ENCODE results near the gene TRIM52. TPM values are rescaled to one million over a fixed set of nuclear protein-coding genes. Genes with fewer than 3 reads are reported as not detected.

Gene TRIM52
- 6.5 and 9.9 TPM in 2 replicates for total RNA-seq (2014; rRNA removed; shearing (Covaris generic))

GRCh38 chr5:181260720-181261319, at the start of gene TRIM52:
Gene TRIM52 (minus strand): TSS chr5:181261143. CDS start chr5:181260813, 330 bp downstream.

DNA sequence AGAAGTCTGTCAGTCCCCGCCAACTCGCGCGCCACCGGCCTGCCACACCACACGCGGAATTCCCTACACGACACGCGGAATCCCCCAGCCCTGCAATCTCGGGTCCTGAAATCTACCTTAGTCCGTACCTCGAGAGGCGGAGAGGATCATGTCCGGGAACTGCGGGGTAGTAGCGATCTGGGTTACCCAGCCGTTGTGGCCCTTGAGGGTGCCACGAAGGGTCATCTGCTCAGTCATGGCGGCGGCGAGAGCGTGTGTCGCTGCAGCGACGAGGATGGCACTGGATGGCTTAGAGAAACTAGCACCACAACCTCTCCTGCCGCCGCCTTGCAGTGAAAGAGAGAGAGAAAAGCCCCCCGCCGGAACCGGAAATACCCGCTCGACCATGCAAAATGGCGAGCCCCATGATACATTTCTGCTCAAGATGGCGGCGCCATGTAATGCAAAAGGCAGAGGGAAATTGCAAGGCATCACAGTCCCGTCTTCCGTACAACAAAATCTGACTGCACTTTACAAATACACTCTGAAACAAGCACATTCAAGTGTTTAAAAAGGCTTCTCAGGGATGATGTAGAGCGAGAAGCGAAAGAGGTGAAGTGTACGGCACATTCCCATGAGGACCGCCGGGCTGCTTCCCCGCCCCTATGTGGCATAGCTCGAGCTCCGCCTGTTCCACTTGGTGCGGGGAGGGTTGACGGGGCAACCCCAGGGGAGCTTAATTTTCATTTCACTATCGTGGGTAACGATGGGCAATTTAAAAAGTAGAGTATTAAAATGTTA, 17.2 kb downstream of the TRIM52 start, which contains the start of gene RACK1:
RACK1 (minus strand) TSS at position 343 of the 780 bp plus-strand sequence; CDS start at position 237, 106 bp downstream.

GRCh38 chr5:181223058-181223728, 37.8 kb downstream of the TRIM52 start, which contains the start of gene TRIM41:
Gene TRIM41 (plus strand): TSS chr5:181223281. CDS start chr5:181224000, 719 bp downstream.

Small RNA genes lying within 50 kb of the gene (small RNA-seq; reads per million reads assigned to genes)
- gene MIR4638 (not detected), gene RNU6-705P (not detected), gene SNORD95 (not detected), gene SNORD96A (not detected)

Other genes starting within 250 kb of the TRIM52 start
- 1.2 and 1.6 TPM in 2 replicates for gene BTNL9, start 220.9 kb downstream of the TRIM52 start, total RNA-seq (2014; rRNA removed; shearing (Covaris generic))
- gene OR2V1, start 130.0 kb downstream of the TRIM52 start, total RNA-seq (2014; rRNA removed; shearing (Covaris generic)), result not detected in 2 replicates
- not detected in 2 replicates for gene OR2V2, start 113.6 kb downstream of the TRIM52 start, total RNA-seq (2014; rRNA removed; shearing (Covaris generic))
- 11.6 and 16.5 TPM in 2 replicates for gene TRIM7, start 55.9 kb downstream of the TRIM52 start, total RNA-seq (2014; rRNA removed; shearing (Covaris generic))
- 34.2 and 34.6 TPM in 2 replicates for gene TRIM41, start 37.9 kb downstream of the TRIM52 start, total RNA-seq (2014; rRNA removed; shearing (Covaris generic))
- gene RACK1, start 17.2 kb downstream of the TRIM52 start, total RNA-seq (2014; rRNA removed; shearing (Covaris generic)), result 5,441 and 5,626 TPM in 2 replicates
- not detected in 2 replicates for gene OR4F3, start 106.1 kb upstream of the TRIM52 start, total RNA-seq (2014; rRNA removed; shearing (Covaris generic))

All from A375 (cell line).